Kidney (tissue), 14 donors: ENCODE data around the gene PYGB. TPM values are rescaled to one million over a fixed set of nuclear protein-coding genes. Genes with fewer than 3 reads are reported as not detected.

Source experiments
- DNase-seq, 5 donors: peaks; one replicate each; pipeline ENCODE4 v3.0.0-alpha.2; 2013 to 2020
- FAIRE-seq: peaks from 2 replicates; lab custom pipeline; 2012; peaks lifted over from hg19 to GRCh38; lab: Jason Lieb, UNC
- H3K27ac ChIP-seq, 2 donors: one replicate each; pipeline ENCODE4 v1.7.0; 2013; ENCODE audit warnings: low read depth in 2 of 2, low read length in 2 of 2, inconsistent platforms in 1 of 2
- H3K27me3 ChIP-seq: one replicate; pipeline ENCODE4 v1.7.1; 2013; ENCODE audit warnings: low read length, inconsistent platforms; ENCODE audit not compliant: control insufficient read depth, insufficient read depth
- H3K36me3 ChIP-seq, 3 donors: one replicate each; pipeline versions ENCODE4 v1.7.0 to v1.7.1; 2013; ENCODE audit warnings: low read length in 3 of 3, control low read depth in 1 of 3, inconsistent platforms in 1 of 3; ENCODE audit not compliant: insufficient read depth in 3 of 3, control insufficient read depth in 2 of 3
- H3K4me1 ChIP-seq, 3 donors: one replicate each; pipeline versions ENCODE4 v1.7.0 to v1.7.1; 2013; ENCODE audit warnings: low read length in 3 of 3, inconsistent platforms in 1 of 3, low read depth in 1 of 3; ENCODE audit not compliant: control insufficient read depth in 2 of 3, insufficient read depth in 2 of 3
- H3K4me3 ChIP-seq, 3 donors: one replicate each; pipeline versions ENCODE4 v1.7.0 to v1.8.1; 2013; ENCODE audit warnings: low read length in 3 of 3, control low read depth in 1 of 3, inconsistent platforms in 1 of 3
- H3K9ac ChIP-seq, 3 donors: one replicate each; pipeline versions ENCODE4 v1.7.0 to v1.7.1; 2013; ENCODE audit warnings: low read length in 3 of 3, control low read depth in 1 of 3, inconsistent platforms in 1 of 3
- H3K9me3 ChIP-seq, 3 donors: one replicate each; pipeline versions ENCODE4 v1.7.0 to v1.7.1; 2013; ENCODE audit warnings: low read length in 3 of 3, control low read depth in 1 of 3, inconsistent platforms in 1 of 3; ENCODE audit not compliant: control insufficient read depth in 2 of 3, insufficient read depth in 1 of 3
- intact Hi-C: fragments of 100-400 bp; cut with DNase I; formaldehyde crosslinking; loops from one replicate; pipeline ENCODE4 v1.11.1; 2022
- polyA plus RNA-seq: library from polyadenylated mRNA; stranded (reverse); fragments of 350-450 nt; fragmentation: Illumina TruSeq; extraction: RNeasy Lipid Tissue Mini Kit (QIAGEN cat#74804); gene quantifications from one replicate; pipeline ENCODE4 v1.2.3, GENCODE V29; 2014; ENCODE audit warnings: low read depth, low replicate concordance; ENCODE audit not compliant: insufficient read depth
- total RNA-seq: library from RNA; stranded (reverse); fragmentation: NEBNext Ultra II Directional; extraction: Animal tissue kit (Norgen Biotek cat#: 25700); gene quantifications from one replicate; pipeline ENCODE4 v1.2.1, GENCODE V29; 2021
- TF ChIP-seq, protein P1 (sequence below): IDR thresholded peaks from 3 replicates; pipeline ENCODE4 v1.5.1; 2012; ENCODE audit warnings: mild to moderate bottlenecking, moderate library complexity, borderline replicate concordance; ENCODE audit not compliant: insufficient read depth; ENCODE audit errors: extremely low read depth
- donor health status: control.
- donor health status: control.
- donor health status: control.
- donor health status: control.
- donor health status: control.
- donor health status: DM: yes; HTN: yes; CAD: no.
- donor health status: Normal renal cell carcinoma (clear cell type).

PYGB gene
- total and polyA plus RNA-seq, 2 donors from 2014 or later: 50.9 to 176 TPM

DNA sequence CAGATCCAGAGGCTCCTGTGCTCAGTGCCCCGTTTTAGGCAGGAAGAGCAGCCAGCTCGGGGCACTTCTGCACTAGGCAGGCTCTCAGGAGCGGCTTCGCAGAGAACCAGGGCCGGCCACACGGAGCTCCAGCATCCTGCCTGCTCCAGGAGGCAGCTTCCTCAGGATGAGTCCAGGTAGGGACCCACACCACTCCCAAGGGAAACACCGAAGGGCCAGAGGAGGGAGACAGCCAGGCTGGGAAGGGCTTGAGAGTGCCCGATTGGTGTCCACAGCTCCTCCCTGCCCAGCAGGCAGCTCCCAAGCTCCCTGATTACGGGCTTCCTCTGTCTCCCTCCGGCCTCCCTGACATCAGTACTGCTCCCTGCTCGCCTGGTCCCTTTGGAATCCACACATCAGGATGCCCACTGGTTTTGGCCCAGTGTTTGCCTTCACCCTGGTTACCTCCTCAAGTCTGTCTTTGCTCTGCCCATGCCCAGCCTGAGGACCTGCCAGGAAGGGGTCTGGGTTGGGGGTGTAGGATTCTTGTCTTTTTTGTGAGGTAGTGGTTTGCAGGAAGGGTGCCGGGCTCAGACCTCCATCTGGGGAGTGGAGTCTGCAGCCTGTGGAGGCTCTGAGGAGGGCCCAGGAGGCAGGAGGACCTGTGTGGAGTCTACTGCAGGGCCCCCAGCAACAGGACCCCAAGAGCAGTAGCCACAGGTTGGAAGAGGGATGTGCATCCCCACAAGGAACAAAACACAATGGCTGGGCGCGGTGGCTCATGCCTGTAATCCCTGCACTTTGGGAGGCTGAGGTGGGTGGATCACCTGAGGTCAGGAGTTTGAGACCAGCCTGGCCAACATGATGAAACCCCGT, 11.2 kb upstream of the PYGB start:
- DNase-seq: no peak
- Histone ChIP-seq H3K9me3 (no peaks in the 10 kb centered on the region), H3K4me1 (peaks cover 2 to 11% (median 10%) of the 10 kb centered on the region in 3 donors), H3K27ac (no peak overlapping the region), H3K36me3 (no peaks in the 10 kb centered on the region), H3K27me3 (no peaks in the 10 kb centered on the region), H3K4me3 (no peak overlapping the region), H3K9ac (no peak overlapping the region)
- FAIRE-seq: no peak
- intact Hi-C loops: no loop called here
- TF ChIP-seq, protein P1, sequence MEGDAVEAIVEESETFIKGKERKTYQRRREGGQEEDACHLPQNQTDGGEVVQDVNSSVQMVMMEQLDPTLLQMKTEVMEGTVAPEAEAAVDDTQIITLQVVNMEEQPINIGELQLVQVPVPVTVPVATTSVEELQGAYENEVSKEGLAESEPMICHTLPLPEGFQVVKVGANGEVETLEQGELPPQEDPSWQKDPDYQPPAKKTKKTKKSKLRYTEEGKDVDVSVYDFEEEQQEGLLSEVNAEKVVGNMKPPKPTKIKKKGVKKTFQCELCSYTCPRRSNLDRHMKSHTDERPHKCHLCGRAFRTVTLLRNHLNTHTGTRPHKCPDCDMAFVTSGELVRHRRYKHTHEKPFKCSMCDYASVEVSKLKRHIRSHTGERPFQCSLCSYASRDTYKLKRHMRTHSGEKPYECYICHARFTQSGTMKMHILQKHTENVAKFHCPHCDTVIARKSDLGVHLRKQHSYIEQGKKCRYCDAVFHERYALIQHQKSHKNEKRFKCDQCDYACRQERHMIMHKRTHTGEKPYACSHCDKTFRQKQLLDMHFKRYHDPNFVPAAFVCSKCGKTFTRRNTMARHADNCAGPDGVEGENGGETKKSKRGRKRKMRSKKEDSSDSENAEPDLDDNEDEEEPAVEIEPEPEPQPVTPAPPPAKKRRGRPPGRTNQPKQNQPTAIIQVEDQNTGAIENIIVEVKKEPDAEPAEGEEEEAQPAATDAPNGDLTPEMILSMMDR: no peak

DNA sequence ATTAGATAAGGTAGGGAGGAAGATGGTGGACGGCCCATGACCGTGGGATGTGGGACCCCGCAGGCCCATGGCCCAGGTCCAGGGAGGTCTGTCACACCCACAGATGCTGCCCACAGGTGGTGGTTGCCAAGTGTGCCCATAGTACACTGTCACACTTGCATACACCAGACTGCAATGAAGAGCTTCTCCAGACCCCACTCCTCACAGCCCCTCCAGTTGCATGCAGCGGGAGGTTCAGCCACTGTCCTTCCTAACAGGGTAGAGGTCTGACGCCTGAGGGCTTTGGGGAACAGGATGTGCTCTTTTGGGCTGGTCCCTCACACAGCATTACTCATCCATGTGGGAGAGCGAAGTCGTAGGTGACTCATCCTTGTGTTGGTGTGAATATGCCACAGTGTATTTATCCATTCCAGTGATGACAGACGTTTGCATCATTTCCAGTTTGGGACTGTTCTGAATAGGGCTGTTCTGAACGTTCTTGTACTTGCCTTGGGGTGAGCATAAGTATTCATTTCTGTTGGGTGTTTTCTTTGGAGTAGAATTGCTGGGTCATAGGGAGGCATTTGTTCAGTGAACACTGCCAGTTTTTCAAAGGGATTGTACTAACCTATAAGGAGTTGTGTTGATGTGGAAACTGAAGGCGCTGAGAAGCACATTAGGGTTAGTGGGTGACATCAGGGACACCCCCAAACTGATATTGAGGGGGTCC, 10.1 kb upstream of the PYGB start:
- H3K4me3 ChIP-seq: no peak overlapping the region
- peaks cover 2 to 10% (median 9%) of the 10 kb centered on the region in 3 donors for H3K4me1 ChIP-seq
- H3K27me3 ChIP-seq: no peaks in the 10 kb centered on the region
- no peaks in the 10 kb centered on the region for H3K36me3 ChIP-seq
- H3K27ac ChIP-seq: no peak overlapping the region
- no peaks in the 10 kb centered on the region for H3K9me3 ChIP-seq
- intact Hi-C loops: no loop called here
- TF ChIP-seq, protein P1: no peak
- no peak overlapping the region for H3K9ac ChIP-seq
- DNase-seq (no peak), FAIRE-seq (no peak)

DNA sequence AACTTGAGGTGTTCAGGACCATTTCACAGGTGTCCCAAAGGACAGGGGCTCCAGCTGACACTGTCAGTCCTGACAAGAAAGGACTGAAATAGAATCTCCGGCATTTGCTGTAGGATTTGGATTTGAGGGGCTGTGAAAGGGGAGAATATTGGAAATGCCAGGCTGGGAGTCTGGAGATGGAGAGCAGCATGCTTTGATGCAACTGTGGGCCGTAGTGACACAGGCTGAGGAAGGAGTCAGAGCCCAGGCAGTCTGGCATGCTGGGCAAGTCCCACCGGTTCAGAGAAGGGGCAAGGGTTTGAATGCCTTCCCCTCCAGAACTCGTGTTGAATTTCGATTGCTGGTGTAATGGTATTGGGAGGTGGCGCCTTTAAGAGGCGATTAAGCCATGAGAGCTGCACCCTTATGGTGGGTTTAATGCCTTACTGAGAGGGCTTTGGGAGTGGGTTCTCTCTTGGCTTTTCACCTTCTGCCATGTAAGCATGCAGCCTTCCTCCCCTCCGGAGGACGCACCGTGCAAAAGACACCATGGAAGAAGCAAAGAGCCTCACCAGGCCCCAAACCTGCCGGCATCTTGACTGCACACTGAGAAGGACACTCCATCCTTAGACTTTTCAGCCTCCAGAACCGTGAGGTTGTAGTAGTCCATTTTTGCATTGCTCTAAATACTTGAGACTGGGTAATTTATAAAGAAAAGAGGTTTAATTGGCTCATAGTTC, 9.4 kb upstream of the PYGB start:
- Histone ChIP-seq H3K27me3 (no peaks in the 10 kb centered on the region), H3K36me3 (no peaks in the 10 kb centered on the region), H3K4me1 (peaks cover 2 to 4% (median 3%) of the 10 kb centered on the region in 3 donors), H3K27ac (no peak overlapping the region), H3K4me3 (no peak overlapping the region), H3K9ac (no peak overlapping the region), H3K9me3 (no peaks in the 10 kb centered on the region)
- DNase-seq (no peak), FAIRE-seq (no peak)
- TF ChIP-seq, protein P1: no peak
- intact Hi-C loops: no loop called here
